Epithelial cell of proximal tubule (primary cell): Measurements from ENCODE around the gene OR6V1. TPM values are rescaled to one million over a fixed set of nuclear protein-coding genes. Genes with fewer than 3 reads are reported as not detected.

Source experiments
- DNase-seq: peaks from one replicate; pipeline ENCODE4 v3.0.0-alpha.2; 2011; ENCODE audit warnings: low read depth
- H3K4me3 ChIP-seq: 2 replicates; pipeline ENCODE4 v1.5.1; 2011; ENCODE audit warnings: low read depth, mild to moderate bottlenecking, low read length
- CTCF ChIP-seq: conservative IDR thresholded peaks from 2 replicates; pipeline ENCODE4 v1.5.1; 2012; ENCODE audit warnings: low read depth, mild to moderate bottlenecking, low read length
- total RNA-seq: library from RNA; depleted of rRNA; stranded (reverse); fragments of >200 nt; gene quantifications from 2 replicates; pipeline ENCODE4 v1.2.3, GENCODE V29; 2015

OR6V1 gene
- total RNA-seq, 1 donor from 2014 or later, result not detected

- TF ChIP-seq CTCF, result no peak
- H3K4me3 ChIP-seq, result no peak overlapping the region
- DNase-seq, result no peak
Measured at GRCh38 chr7:143023047-143023446, 29.1 kb upstream of the OR6V1 start.

GRCh38 chr7:143025371-143025770, 26.8 kb upstream of the OR6V1 start:
- no peak for TF ChIP-seq CTCF
- no peak overlapping the region for H3K4me3 ChIP-seq
- no peak for DNase-seq

- TF ChIP-seq CTCF, result no peak
- H3K4me3 ChIP-seq, result no peak within 1 kb of the TSS
- no peak for DNase-seq
Measured at GRCh38 chr7:143027032-143027431, 25.1 kb upstream of the OR6V1 start, which contains the start of gene OR9A2. Gene OR9A2 (minus strand): TSS chr7:143027132. CDS start chr7:143027132, 0 bp downstream.

GRCh38 chr7:143027683-143028082, 24.5 kb upstream of the OR6V1 start:
- DNase-seq, result no peak
- no peak for TF ChIP-seq CTCF
- H3K4me3 ChIP-seq, result no peak overlapping the region

- H3K4me3 ChIP-seq, result no peak overlapping the region
- TF ChIP-seq CTCF, result no peak
- DNase-seq, result no peak
Measured at GRCh38 chr7:143038635-143039034, 13.5 kb upstream of the OR6V1 start.

- no peak for TF ChIP-seq CTCF
- H3K4me3 ChIP-seq, result no peak overlapping the region
- no peak for DNase-seq
Measured at GRCh38 chr7:143040209-143040715, 11.9 kb upstream of the OR6V1 start.

- H3K4me3 ChIP-seq, result no peak overlapping the region
- TF ChIP-seq CTCF, result no peak
- no peak for DNase-seq
Measured at GRCh38 chr7:143041346-143041745, 10.8 kb upstream of the OR6V1 start.
